Right atrium auricular region (tissue), 2 donors: Measurements from ENCODE around the gene CRAT. TPM values are rescaled to one million over a fixed set of nuclear protein-coding genes. Genes with fewer than 3 reads are reported as not detected.
"Not testable (repeated sequence)": the region's sequence is repeated elsewhere in the genome, so short reads cannot be mapped to it uniquely, and the experiment has no call there.

Experiments
- DNase-seq: peaks from one replicate; pipeline ENCODE4 v3.0.0-alpha.2; 2019; ENCODE audit warnings: low spot score
- H3K27ac ChIP-seq, 2 donors: fragments of 200-600 bp; sonication (generic); 1 replicate in 1 of 2; 2 replicates in 1 of 2; pipeline ENCODE4 v1.5.1; 2016 to 2019
- H3K27me3 ChIP-seq, 2 donors: fragments of 200-600 bp; sonication (generic); one replicate each; pipeline versions ENCODE4 v1.5.1 to v1.6.0; 2017 to 2019
- H3K36me3 ChIP-seq: fragments of 200-600 bp; sonication (generic); one replicate; pipeline ENCODE4 v1.5.1; 2016
- H3K4me1 ChIP-seq, 2 donors: fragments of 200-600 bp; sonication (generic); one replicate each; pipeline versions ENCODE4 v1.5.1 to v1.6.0; 2017 to 2019
- H3K4me3 ChIP-seq, 2 donors: fragments of 200-600 bp; sonication (generic); 1 replicate in 1 of 2; 2 replicates in 1 of 2; pipeline ENCODE4 v1.5.1; 2017 to 2019; ENCODE audit warnings: mild to moderate bottlenecking in 1 of 2, moderate library complexity in 1 of 2
- H3K9me3 ChIP-seq, 2 donors: fragments of 200-600 bp; sonication (generic); one replicate each; pipeline ENCODE4 v1.5.1; 2019
- total RNA-seq, 2 donors: library from RNA; depleted of rRNA; stranded (reverse); fragments of >200 nt; gene quantifications; one replicate each; pipeline ENCODE4 v1.1.0, GENCODE V29; 2016
- TF ChIP-seq, protein P1 (sequence below), 2 donors: fragments of 200-600 bp; sonication (generic); IDR thresholded peaks; one replicate each; pipeline ENCODE4 v1.5.1; 2019; ENCODE audit warnings: antibody characterized with exemption in 2 of 2

Gene CRAT
- total RNA-seq, 2 donors from 2014 or later: 73.0 to 75.0 TPM

GRCh38 chr9:129130791-129131190 lies 20.2 kb upstream of the CRAT start:
- H3K27ac ChIP-seq: no peak overlapping the region
- peaks cover 33% of the 10 kb centered on the region for H3K36me3 ChIP-seq
- no peaks in the 10 kb centered on the region for H3K27me3 ChIP-seq
- H3K9me3 ChIP-seq: no peaks in the 10 kb centered on the region
- H3K4me3 ChIP-seq: no peak overlapping the region
- TF ChIP-seq, protein P1, sequence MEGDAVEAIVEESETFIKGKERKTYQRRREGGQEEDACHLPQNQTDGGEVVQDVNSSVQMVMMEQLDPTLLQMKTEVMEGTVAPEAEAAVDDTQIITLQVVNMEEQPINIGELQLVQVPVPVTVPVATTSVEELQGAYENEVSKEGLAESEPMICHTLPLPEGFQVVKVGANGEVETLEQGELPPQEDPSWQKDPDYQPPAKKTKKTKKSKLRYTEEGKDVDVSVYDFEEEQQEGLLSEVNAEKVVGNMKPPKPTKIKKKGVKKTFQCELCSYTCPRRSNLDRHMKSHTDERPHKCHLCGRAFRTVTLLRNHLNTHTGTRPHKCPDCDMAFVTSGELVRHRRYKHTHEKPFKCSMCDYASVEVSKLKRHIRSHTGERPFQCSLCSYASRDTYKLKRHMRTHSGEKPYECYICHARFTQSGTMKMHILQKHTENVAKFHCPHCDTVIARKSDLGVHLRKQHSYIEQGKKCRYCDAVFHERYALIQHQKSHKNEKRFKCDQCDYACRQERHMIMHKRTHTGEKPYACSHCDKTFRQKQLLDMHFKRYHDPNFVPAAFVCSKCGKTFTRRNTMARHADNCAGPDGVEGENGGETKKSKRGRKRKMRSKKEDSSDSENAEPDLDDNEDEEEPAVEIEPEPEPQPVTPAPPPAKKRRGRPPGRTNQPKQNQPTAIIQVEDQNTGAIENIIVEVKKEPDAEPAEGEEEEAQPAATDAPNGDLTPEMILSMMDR (IDR thresholded peaks at IDR 0.05): no peak
- H3K4me1 ChIP-seq: peaks cover 0 to 17% of the 10 kb centered on the region in 2 donors
- no peak for DNase-seq

GRCh38 chr9:129130271-129130670 lies 19.7 kb upstream of the CRAT start:
- not testable (repeated sequence) for H3K27me3 ChIP-seq, H3K9me3 ChIP-seq, H3K4me3 ChIP-seq, H3K27ac ChIP-seq, DNase-seq
- H3K4me1 ChIP-seq: peaks cover 0 to 17% of the 10 kb centered on the region in 2 donors
- peaks cover 33% of the 10 kb centered on the region for H3K36me3 ChIP-seq

DNA sequence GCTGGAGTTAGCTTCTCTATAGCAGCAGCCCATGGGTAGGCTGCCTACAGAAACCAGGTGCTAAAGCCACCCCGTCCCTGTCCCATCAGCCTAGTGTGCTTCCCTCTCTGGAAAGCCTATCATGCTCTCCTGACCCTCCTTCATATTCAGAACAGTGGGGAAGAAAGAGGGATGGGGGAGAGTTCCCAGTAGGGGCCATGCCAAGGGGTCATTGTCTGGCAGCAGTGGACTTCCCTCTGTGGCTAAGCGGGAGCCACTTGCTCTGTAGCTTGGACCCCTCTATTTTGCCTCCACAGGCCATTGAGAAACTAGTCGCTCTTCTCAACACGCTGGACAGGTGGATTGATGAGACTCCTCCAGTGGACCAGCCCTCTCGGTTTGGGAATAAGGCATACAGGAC lies 18.1 kb upstream of the CRAT start:
- TF ChIP-seq, protein P1 (IDR thresholded peaks at IDR 0.05): no peak
- Histone ChIP-seq H3K27me3 (no peaks in the 10 kb centered on the region), H3K36me3 (peaks cover 38% of the 10 kb centered on the region), H3K9me3 (no peaks in the 10 kb centered on the region), H3K4me3 (no peak overlapping the region), H3K4me1 (peaks cover 0 to 17% of the 10 kb centered on the region in 2 donors), H3K27ac (no peak overlapping the region)
- no peak for DNase-seq

DNA sequence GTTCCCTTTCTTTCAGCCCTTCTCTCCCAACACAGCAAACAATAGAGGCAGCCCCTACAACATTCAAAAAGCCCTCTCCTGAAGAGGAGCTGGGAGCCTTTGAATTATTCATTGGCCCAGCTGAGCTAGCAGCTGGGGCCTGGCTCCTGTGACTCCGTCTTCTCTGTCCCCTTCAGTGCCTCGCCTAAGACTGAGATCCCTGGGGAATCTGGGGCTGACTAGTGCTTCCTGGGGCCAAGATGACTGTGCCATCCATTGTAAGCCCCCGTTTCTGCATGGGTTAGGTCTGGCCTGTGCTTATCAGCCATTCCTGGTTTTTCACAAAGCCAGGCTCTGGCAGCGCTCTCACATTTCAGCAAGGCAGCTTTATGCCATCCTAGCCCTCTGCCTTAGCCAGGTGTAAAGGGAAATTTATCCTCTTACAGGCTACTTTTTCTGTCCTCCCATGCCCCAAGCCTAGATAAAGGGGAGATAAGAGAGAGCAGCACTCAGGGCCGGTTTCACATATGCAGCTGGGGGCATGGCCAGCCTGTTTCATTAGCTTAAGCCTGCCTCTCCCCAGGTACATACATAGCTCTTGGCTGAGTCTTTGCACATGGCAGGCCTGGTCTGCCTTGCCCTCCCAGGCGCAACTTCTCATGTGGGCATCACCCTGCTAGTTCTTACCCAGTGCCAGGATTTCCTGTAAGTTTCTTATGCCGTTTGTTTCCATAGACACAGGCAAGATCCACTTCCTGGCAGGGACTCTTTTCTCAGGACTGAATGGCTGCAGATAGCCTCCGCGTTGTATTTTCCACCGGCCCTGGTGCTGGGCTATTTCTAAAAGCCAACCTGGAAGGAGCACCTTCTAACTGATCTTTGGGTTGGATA lies 16.4 kb upstream of the CRAT start:
- H3K27ac ChIP-seq: no peak overlapping the region
- H3K9me3 ChIP-seq: no peaks in the 10 kb centered on the region
- H3K4me1 ChIP-seq: peaks cover 0 to 17% of the 10 kb centered on the region in 2 donors
- peaks cover 34% of the 10 kb centered on the region for H3K36me3 ChIP-seq
- DNase-seq: no peak
- TF ChIP-seq, protein P1 (IDR thresholded peaks at IDR 0.05): no peak
- no peaks in the 10 kb centered on the region for H3K27me3 ChIP-seq
- H3K4me3 ChIP-seq: no peak overlapping the region

- TF ChIP-seq, protein P1 (IDR thresholded peaks at IDR 0.05): no peak
- peaks cover 0 to 17% of the 10 kb centered on the region in 2 donors for H3K4me1 ChIP-seq
- no peaks in the 10 kb centered on the region for H3K9me3 ChIP-seq
- H3K4me3 ChIP-seq: no peak overlapping the region
- H3K36me3 ChIP-seq: peaks cover 38% of the 10 kb centered on the region
- no peaks in the 10 kb centered on the region for H3K27me3 ChIP-seq
- no peak for DNase-seq
- no peak overlapping the region for H3K27ac ChIP-seq
Measured at GRCh38 chr9:129125478-129125877, 14.9 kb upstream of the CRAT start.

GRCh38 chr9:129124506-129125069 lies 14.0 kb upstream of the CRAT start:
- TF ChIP-seq, protein P1 (IDR thresholded peaks at IDR 0.05): no peak
- Histone ChIP-seq H3K4me1 (peaks cover 0 to 17% of the 10 kb centered on the region in 2 donors), H3K27ac (no peak overlapping the region), H3K4me3 (no peak overlapping the region), H3K36me3 (peaks cover 32% of the 10 kb centered on the region), H3K9me3 (no peaks in the 10 kb centered on the region), H3K27me3 (no peaks in the 10 kb centered on the region)
- no peak for DNase-seq

DNA sequence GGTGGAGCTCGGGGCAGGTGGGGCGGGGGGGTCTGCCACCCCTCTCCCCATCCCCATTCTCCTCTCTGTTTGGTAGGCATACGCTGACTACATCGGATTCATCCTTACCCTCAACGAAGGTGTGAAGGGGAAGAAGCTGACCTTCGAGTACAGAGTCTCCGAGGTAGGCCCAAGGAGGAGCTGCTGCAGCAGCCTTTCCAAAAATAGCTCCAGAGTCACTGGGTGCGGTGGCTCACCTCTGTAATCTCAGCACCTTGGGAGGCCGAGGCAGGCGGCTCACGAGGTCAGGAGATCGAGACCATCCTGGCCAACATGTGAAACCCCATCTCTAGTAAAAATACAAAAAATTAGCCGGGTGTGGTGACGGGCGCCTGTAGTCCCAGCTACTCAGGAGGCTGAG lies 12.4 kb upstream of the CRAT start:
- H3K4me3 ChIP-seq, H3K9me3 ChIP-seq, DNase-seq, H3K27me3 ChIP-seq, H3K27ac ChIP-seq: not testable (repeated sequence)
- Histone ChIP-seq H3K36me3 (peaks cover 32% of the 10 kb centered on the region), H3K4me1 (peaks cover 0 to 17% of the 10 kb centered on the region in 2 donors)
